HepG2 (cell line): ENCODE data around the gene CHST13. TPM values are rescaled to one million over a fixed set of nuclear protein-coding genes. Genes with fewer than 3 reads are reported as not detected.

Source experiments
- ATAC-seq: fragments of 200-7000 bp; cut with Tn5 transposase; 3 replicates; pipeline ENCODE4 v1.9.1; 2020; ENCODE audit warnings: mild to moderate bottlenecking, moderate library complexity
- BruUV-seq: library from RNA; stranded (reverse); fragments of 400-500 nt; replicated peaks from 2 replicates; lab custom pipeline; 2021; lab: Mats Ljungman, UMichigan
- CTCF ChIA-PET: fragments of 300-600 bp; formaldehyde crosslinking; extraction: SDS; loops from one replicate; lab custom pipeline; 2021; ENCODE audit warnings: low total read pairs, inconsistent platforms, low intra/inter-chr PET ratio; lab: Yijun Ruan, JAX
- POLR2A ChIA-PET: fragments of 350-600 bp; sonication (Branson Sonifier 250); formaldehyde crosslinking; loops from one replicate; lab custom pipeline; 2020; ENCODE audit warnings: antibody characterized with exemption, inconsistent platforms; lab: Yijun Ruan, JAX
- DNase-seq: peaks from one replicate; pipeline ENCODE4 v3.0.0-alpha.2; 2015; ENCODE audit warnings: low spot score
- FAIRE-seq: peaks from 3 replicates; lab custom pipeline; 2011; peaks lifted over from hg19 to GRCh38; lab: Jason Lieb, UNC
- H2AFZ ChIP-seq: one replicate; pipeline ENCODE4 v1.6.1; 2011; ENCODE audit warnings: low read length, inconsistent platforms
- H3K27ac ChIP-seq: fragments of 300-600 bp; 3 replicates; pipeline ENCODE4 v1.8.0; 2011; ENCODE audit warnings: mixed run types, mild to moderate bottlenecking, mixed read lengths, low read length, inconsistent platforms; ENCODE audit not compliant: insufficient read depth; ENCODE audit errors: extremely low read length
- H3K27me3 ChIP-seq, 2 experiments: fragments of 200-600 bp in 1 of 2; 2 replicates in 1 of 2; 3 replicates in 1 of 2; pipeline versions ENCODE4 v1.6.0 to v1.8.0; 2011; ENCODE audit warnings: low read length in 2 of 2, mild to moderate bottlenecking in 2 of 2, moderate library complexity in 2 of 2, inconsistent platforms in 1 of 2; ENCODE audit not compliant: insufficient read depth in 2 of 2, control insufficient read depth in 1 of 2
- H3K36me3 ChIP-seq, 2 experiments: fragments of 200-600 bp in 1 of 2; replicated peaks in 1 of 2; 2 replicates in 1 of 2; 3 replicates in 1 of 2; pipeline versions ENCODE4 v1.5.1 to v1.8.0; 2011; ENCODE audit warnings: low read length in 2 of 2, inconsistent platforms in 1 of 2; ENCODE audit not compliant: insufficient read depth in 2 of 2, control insufficient read depth in 1 of 2
- H3K4me1 ChIP-seq: 2 replicates; pipeline ENCODE4 v1.5.1; 2012; ENCODE audit warnings: low read length, inconsistent platforms; ENCODE audit not compliant: insufficient read depth
- H3K4me2 ChIP-seq: 2 replicates; pipeline ENCODE4 v1.6.0; 2011; ENCODE audit warnings: low read depth, low read length, inconsistent platforms
- H3K4me3 ChIP-seq, 3 experiments: fragments of 200-600 bp in 1 of 3; sonication (generic), shearing (Covaris generic) in 1 of 3; replicated peaks in 1 of 3; 2 replicates each; pipeline ENCODE4 v1.5.1; 2011 to 2016; ENCODE audit warnings: low read length in 3 of 3, inconsistent platforms in 2 of 3, low read depth in 2 of 3, mild to moderate bottlenecking in 2 of 3, control low read depth in 1 of 3, mixed read lengths in 1 of 3; ENCODE audit not compliant: insufficient read depth in 1 of 3
- H3K79me2 ChIP-seq: one replicate; pipeline ENCODE4 v1.6.1; 2011; ENCODE audit warnings: low read length, inconsistent platforms; ENCODE audit not compliant: insufficient read depth
- H3K9ac ChIP-seq: 2 replicates; pipeline ENCODE4 v1.6.0; 2011; ENCODE audit warnings: mild to moderate bottlenecking, low read depth, low read length, inconsistent platforms; ENCODE audit not compliant: insufficient read depth
- H3K9me3 ChIP-seq: 2 replicates; pipeline ENCODE4 v1.5.1; 2012; ENCODE audit warnings: mild to moderate bottlenecking, low read length
- H4K20me1 ChIP-seq: 2 replicates; pipeline ENCODE4 v1.6.0; 2011; ENCODE audit warnings: inconsistent platforms, mild to moderate bottlenecking, low read length, moderate library complexity; ENCODE audit not compliant: insufficient read depth
- CREB3 ChIP-seq: sonication (generic); formaldehyde crosslinking; IDR thresholded peaks from 2 replicates; pipeline ENCODE4 v1.5.0; 2020; ENCODE audit warnings: missing genetic modification reagents
- HNF4A ChIP-seq: sonication (generic); formaldehyde crosslinking; IDR thresholded peaks from 2 replicates; pipeline ENCODE4 v1.4.0; 2020; ENCODE audit warnings: missing genetic modification reagents
- NBN ChIP-seq: fragments of 450-650 bp; conservative IDR thresholded peaks from 2 replicates; pipeline ENCODE4 v1.6.1; 2017
- SP1 ChIP-seq, 2 experiments: fragments of 450-650 bp in 1 of 2; sonication (generic) in 1 of 2; formaldehyde crosslinking in 1 of 2; IDR thresholded peaks; 2 replicates each; pipeline versions ENCODE4 v1.4.0 to v1.6.1; 2016 to 2020; ENCODE audit warnings: missing genetic modification reagents in 1 of 2
- TFE3 ChIP-seq: IDR thresholded peaks from 2 replicates; pipeline ENCODE4 v1.6.1; 2016
- ZNF34 ChIP-seq: sonication (generic); formaldehyde crosslinking; IDR thresholded peaks from 2 replicates; pipeline ENCODE4 v1.4.0; 2020; ENCODE audit warnings: mild to moderate bottlenecking, missing genetic modification reagents, borderline replicate concordance
- ZNF512 ChIP-seq: sonication (generic); formaldehyde crosslinking; IDR thresholded peaks from 2 replicates; pipeline ENCODE4 v1.4.0; 2020; ENCODE audit warnings: mild to moderate bottlenecking, missing genetic modification reagents
- ZNF7 ChIP-seq: IDR thresholded peaks from 2 replicates; pipeline ENCODE4 v1.6.1; 2016; ENCODE audit warnings: missing biosample characterization, missing genetic modification reagents
- WGBS: methylation state at CpG from one replicate; pipeline ENCODE4 v1.1.6; 2017; ENCODE audit warnings: low lambda C conversion rate; 5-methylcytosine and 5-hydroxymethylcytosine counted together
- in situ Hi-C: cut with HindIII; loops from 2 replicates; pipeline ENCODE4 v1.10.0; 2017; ENCODE audit warnings: low pct_unique_long_range_greater_than_20kb; ENCODE audit not compliant: extremely low pct_ligation_motif_present
- intact Hi-C: fragments of 100-400 bp; cut with micrococcal nuclease; formaldehyde crosslinking; loops from one replicate; pipeline ENCODE4 v1.10.0; 2022; ENCODE audit not compliant: unreplicated experiment
- polyA plus RNA-seq, 8 experiments: library from polyadenylated mRNA; depleted of rRNA in 3 of 8; stranded (reverse) in 7 of 8; unstranded in 1 of 8; fragments of >200 nt; fragmentation: Illumina TruSeq in 4 of 8; extraction: Trizol in 4 of 8; gene quantifications; 2 replicates each; pipeline versions ENCODE4 v1.2.1 to v1.2.3, GENCODE V29; 2011 to 2016; ENCODE audit warnings: low read depth in 4 of 8, missing spikeins in 1 of 8, mixed read lengths in 1 of 8; ENCODE audit not compliant: insufficient read depth in 1 of 8
- total RNA-seq, 5 experiments: library from RNA; depleted of rRNA; stranded (reverse); fragments of >200 nt; fragmentation: Illumina TruSeq; extraction: Trizol; gene quantifications; 2 replicates each; pipeline ENCODE4 v1.2.3, GENCODE V29; 2016; ENCODE audit warnings: low read depth in 1 of 5
- TF ChIP-seq, protein P1 (sequence below): sonication (generic); formaldehyde crosslinking; IDR thresholded peaks from 2 replicates; pipeline ENCODE4 v1.4.0; 2020; ENCODE audit warnings: mild to moderate bottlenecking, low read depth, missing genetic modification reagents

CHST13 gene
- total and polyA plus RNA-seq, 2 of the 13 experiments (the other 11 are each of a cell fraction or from before 2014, with no cell fraction given), result 32.0 to 43.1 TPM

DNA sequence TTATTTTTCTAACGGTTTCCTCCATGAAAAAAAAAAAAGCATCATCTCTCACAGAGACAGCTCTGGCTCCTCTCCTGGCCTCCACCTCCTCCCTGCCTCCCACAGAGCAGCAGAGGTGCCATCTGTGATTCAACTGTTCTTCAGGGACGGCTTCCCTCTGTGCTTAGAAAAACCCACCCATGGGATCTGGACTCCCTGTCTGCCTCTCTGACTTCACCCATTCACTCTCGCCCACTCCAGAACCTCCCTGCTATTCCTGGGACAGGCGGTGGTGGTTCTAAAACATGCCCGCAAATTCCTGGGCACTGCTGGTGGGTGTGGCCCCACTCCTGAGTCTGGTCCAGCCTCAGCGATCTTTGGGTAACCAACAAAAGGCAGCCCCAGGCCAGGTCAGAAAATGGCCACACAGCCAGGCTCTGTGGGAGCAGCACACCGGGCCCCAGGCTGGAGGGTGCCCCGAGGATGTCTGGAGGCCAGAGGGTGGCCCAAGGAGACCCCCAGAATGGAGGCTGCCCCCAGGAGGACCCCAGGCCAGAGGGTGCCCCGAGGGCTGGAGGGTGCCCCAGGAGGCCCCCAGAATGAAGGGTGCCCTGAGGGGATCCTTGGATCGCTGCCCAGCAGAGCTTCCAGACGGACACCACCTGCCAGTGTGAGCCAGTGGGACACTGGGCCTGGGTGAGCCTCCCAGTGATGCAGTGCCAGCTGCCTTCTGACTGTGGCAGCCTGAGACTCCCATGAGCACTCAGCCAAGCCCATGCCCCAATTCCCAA is 2.6 kb upstream of the CHST13 start:
- Histone ChIP-seq H3K4me3 (no peak overlapping the region), H3K9ac (no peak overlapping the region), H3K4me2 (no peak overlapping the region), H3K27ac (no peak overlapping the region), H3K9me3 (no peaks in the 10 kb centered on the region), H3K27me3 (no peaks in the 10 kb centered on the region; a peak in 1 of 5 replicates), H4K20me1 (no peaks in the 10 kb centered on the region), H3K79me2 (peaks cover 16% of the 10 kb centered on the region), H2AFZ (no peak overlapping the region), H3K36me3 (no peaks in the 10 kb centered on the region), H3K4me1 (peaks cover 91% of the 10 kb centered on the region)
- in situ Hi-C loops (no loop called here), intact Hi-C loops (no loop called here)
- TF ChIP-seq ZNF512 (CRISPR knock-in tag) (no peak), ZNF34 (CRISPR knock-in tag) (no peak), SP1 (IDR thresholded peaks at IDR 0.05) (no peak), SP1 (CRISPR knock-in tag; IDR thresholded peaks at IDR 0.05) (no peak), NBN (no peak), HNF4A (CRISPR knock-in tag) (no peak), TFE3 (no peak), ZNF7 (CRISPR knock-in tag) (no peak), CREB3 (CRISPR knock-in tag) (no peak)
- TF ChIP-seq, protein P1, sequence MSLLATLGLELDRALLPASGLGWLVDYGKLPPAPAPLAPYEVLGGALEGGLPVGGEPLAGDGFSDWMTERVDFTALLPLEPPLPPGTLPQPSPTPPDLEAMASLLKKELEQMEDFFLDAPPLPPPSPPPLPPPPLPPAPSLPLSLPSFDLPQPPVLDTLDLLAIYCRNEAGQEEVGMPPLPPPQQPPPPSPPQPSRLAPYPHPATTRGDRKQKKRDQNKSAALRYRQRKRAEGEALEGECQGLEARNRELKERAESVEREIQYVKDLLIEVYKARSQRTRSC (CRISPR knock-in tag), result no peak
- DNase-seq (no peak), FAIRE-seq (no peak), ATAC-seq (no peak)
- CTCF ChIA-PET, result no interaction called here
- 89% methylated on average over 6 of the region's 11 CpGs for WGBS
- POLR2A ChIA-PET, result no interaction called here
- BruUV-seq, result no TSS peak
